ENCODE results near the gene HID1. TPM values are rescaled to one million over a fixed set of nuclear protein-coding genes. Genes with fewer than 3 reads are reported as not detected.

The HID1 gene
- total and polyA plus RNA-seq, 9 donors = 1.8 to 21.6 (median 5.2) TPM

DNA sequence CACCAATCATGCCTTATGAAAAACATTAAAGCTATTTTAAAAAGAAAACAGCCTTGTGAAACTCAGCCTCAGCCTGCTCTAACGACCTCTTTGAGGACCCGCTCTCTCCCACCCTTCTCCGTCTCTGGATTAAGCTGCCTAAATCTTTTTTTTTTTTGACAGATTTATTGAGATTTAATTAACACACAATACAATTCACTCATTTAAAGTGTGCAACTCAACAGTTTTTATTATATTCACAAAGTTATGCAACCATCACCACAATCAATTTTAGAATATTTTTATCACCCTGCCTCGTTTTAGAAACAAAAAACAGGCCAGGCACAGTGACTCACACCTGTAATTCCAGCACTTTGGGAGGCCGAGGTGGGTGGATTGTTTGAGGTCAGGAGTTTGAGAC is 23.3 kb upstream of the HID1 start:
- Histone ChIP-seq H3K36me3 (no peaks in the 10 kb centered on the region), H3K27me3 (no peaks in the 10 kb centered on the region), H3K4me3 (no peak overlapping the region), H3K27ac (no peak overlapping the region), H3K9me3 (no peaks in the 10 kb centered on the region), H3K4me1 (ENCODE audit: insufficient read depth) (no peaks in the 10 kb centered on the region)
- DNase-seq = no peak
- 68 to 74% (median 74%) methylated on average over 5 of the region's 5 CpGs for WGBS, 3 donors
- intact Hi-C loops (cut with DNase I) = no loop called here
- TF ChIP-seq, protein P1, sequence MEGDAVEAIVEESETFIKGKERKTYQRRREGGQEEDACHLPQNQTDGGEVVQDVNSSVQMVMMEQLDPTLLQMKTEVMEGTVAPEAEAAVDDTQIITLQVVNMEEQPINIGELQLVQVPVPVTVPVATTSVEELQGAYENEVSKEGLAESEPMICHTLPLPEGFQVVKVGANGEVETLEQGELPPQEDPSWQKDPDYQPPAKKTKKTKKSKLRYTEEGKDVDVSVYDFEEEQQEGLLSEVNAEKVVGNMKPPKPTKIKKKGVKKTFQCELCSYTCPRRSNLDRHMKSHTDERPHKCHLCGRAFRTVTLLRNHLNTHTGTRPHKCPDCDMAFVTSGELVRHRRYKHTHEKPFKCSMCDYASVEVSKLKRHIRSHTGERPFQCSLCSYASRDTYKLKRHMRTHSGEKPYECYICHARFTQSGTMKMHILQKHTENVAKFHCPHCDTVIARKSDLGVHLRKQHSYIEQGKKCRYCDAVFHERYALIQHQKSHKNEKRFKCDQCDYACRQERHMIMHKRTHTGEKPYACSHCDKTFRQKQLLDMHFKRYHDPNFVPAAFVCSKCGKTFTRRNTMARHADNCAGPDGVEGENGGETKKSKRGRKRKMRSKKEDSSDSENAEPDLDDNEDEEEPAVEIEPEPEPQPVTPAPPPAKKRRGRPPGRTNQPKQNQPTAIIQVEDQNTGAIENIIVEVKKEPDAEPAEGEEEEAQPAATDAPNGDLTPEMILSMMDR (IDR thresholded peaks at IDR 0.05) = no peak
- no peak for TF ChIP-seq POLR2A (IDR thresholded peaks at IDR 0.05)
- TF ChIP-seq EP300 (IDR thresholded peaks at IDR 0.05) = no peak

GRCh38 chr17:74994440-74994839 is 21.9 kb upstream of the HID1 start:
- no peak for DNase-seq
- Histone ChIP-seq H3K9me3 (no peaks in the 10 kb centered on the region), H3K4me3 (no peak overlapping the region), H3K36me3 (no peaks in the 10 kb centered on the region), H3K4me1 (ENCODE audit: insufficient read depth) (no peaks in the 10 kb centered on the region), H3K27ac (no peak overlapping the region), H3K27me3 (no peaks in the 10 kb centered on the region)
- TF ChIP-seq, protein P1 (IDR thresholded peaks at IDR 0.05) = no peak
- TF ChIP-seq POLR2A (IDR thresholded peaks at IDR 0.05) = no peak
- TF ChIP-seq EP300 (IDR thresholded peaks at IDR 0.05) = no peak
- intact Hi-C loops (cut with DNase I) = no loop called here
- WGBS, 3 donors = 53 to 67% (median 62%) methylated on average over 7 of the region's 7 CpGs

DNA sequence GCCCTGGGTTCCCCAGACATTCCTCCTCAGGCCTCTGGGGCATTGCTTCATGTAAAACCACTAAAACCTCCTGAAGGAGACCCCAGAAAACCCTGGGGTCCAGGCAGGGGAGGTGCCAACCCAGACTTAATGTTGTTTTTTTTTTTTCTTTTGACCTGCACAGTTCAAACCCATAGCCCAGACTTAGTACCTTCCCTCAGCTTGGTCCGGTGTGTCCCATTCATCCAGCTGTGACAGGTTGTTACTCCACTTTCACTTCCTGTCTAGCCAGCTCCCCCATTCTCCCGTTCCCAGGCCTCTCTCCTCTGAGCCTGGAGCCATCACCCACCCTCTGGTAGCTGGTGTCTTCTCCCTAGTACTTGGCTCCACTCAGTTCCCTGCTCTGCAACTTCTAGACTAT is 19.7 kb upstream of the HID1 start:
- Histone ChIP-seq H3K9me3 (no peaks in the 10 kb centered on the region), H3K36me3 (no peaks in the 10 kb centered on the region), H3K27me3 (no peaks in the 10 kb centered on the region), H3K4me3 (no peak overlapping the region), H3K4me1 (ENCODE audit: insufficient read depth) (peaks cover 5% of the 10 kb centered on the region), H3K27ac (no peak overlapping the region)
- WGBS, 3 donors = 74 to 83% (median 77%) methylated on average over 2 of the region's 2 CpGs
- no peak for DNase-seq
- intact Hi-C loops (cut with DNase I) = no loop called here
- no peak for TF ChIP-seq POLR2A (IDR thresholded peaks at IDR 0.05)
- TF ChIP-seq, protein P1 (IDR thresholded peaks at IDR 0.05) = no peak
- TF ChIP-seq EP300 (IDR thresholded peaks at IDR 0.05) = no peak

- Histone ChIP-seq H3K4me1 (ENCODE audit: insufficient read depth) (peaks cover 7% of the 10 kb centered on the region), H3K36me3 (no peaks in the 10 kb centered on the region), H3K27me3 (no peaks in the 10 kb centered on the region), H3K27ac (no peak overlapping the region), H3K9me3 (no peaks in the 10 kb centered on the region), H3K4me3 (no peak overlapping the region)
- WGBS, 3 donors = 89 to 94% (median 91%) methylated on average over 10 of the region's 10 CpGs
- TF ChIP-seq POLR2A (IDR thresholded peaks at IDR 0.05) (no peak), EP300 (IDR thresholded peaks at IDR 0.05) (no peak)
- TF ChIP-seq, protein P1 (IDR thresholded peaks at IDR 0.05) = no peak
- intact Hi-C loops (cut with DNase I) = no loop called here
- DNase-seq = no peak
Measured at GRCh38 chr17:74990581-74991105, 18.1 kb upstream of the HID1 start.
